Mesenchymal stem cell (in vitro differentiated cells and primary cell): ENCODE results near the gene ARHGAP21.
A peak's percentile ranks its signal among the peaks of the same experiment; 100 is the strongest.

Experiments used
- DNase-seq: peaks from one replicate; pipeline ENCODE4 v3.0.0-alpha.2; 2013
- H2AFZ ChIP-seq: one replicate; pipeline ENCODE4 v1.6.1; 2013; ENCODE audit warnings: low read depth, mild to moderate bottlenecking, control low read depth, inconsistent platforms, low read length, moderate library complexity
- H2AK5ac ChIP-seq: 2 replicates; pipeline ENCODE4 v1.6.1; 2013; ENCODE audit warnings: low read length, moderate library complexity, mild to moderate bottlenecking, inconsistent platforms; ENCODE audit not compliant: severe bottlenecking
- H2BK120ac ChIP-seq: one replicate; pipeline ENCODE4 v1.6.1; 2013; ENCODE audit warnings: low read depth, mild to moderate bottlenecking, inconsistent platforms, low read length, moderate library complexity
- H2BK12ac ChIP-seq, 2 experiments: one replicate each; pipeline ENCODE4 v1.6.1; 2013; ENCODE audit warnings: inconsistent platforms in 2 of 2, low read length in 2 of 2, mild to moderate bottlenecking in 2 of 2, moderate library complexity in 2 of 2, control low read depth in 1 of 2
- H2BK15ac ChIP-seq: one replicate; pipeline ENCODE4 v1.6.1; 2013; ENCODE audit warnings: mild to moderate bottlenecking, low read depth, inconsistent platforms; ENCODE audit not compliant: poor library complexity, severe bottlenecking
- H2BK5ac ChIP-seq: 2 replicates; pipeline ENCODE4 v1.6.1; 2013; ENCODE audit warnings: low read depth, mild to moderate bottlenecking, low read length, control low read depth, inconsistent platforms; ENCODE audit not compliant: poor library complexity, severe bottlenecking
- H3K14ac ChIP-seq, 2 experiments: one replicate each; pipeline ENCODE4 v1.6.1; 2013; ENCODE audit warnings: inconsistent platforms in 2 of 2, low read length in 2 of 2, control low read depth in 1 of 2, mild to moderate bottlenecking in 1 of 2, moderate library complexity in 1 of 2
- H3K18ac ChIP-seq, 2 experiments: one replicate each; pipeline ENCODE4 v1.6.1; 2013; ENCODE audit warnings: inconsistent platforms in 2 of 2, low read length in 2 of 2, control low read depth in 1 of 2, low read depth in 1 of 2, mild to moderate bottlenecking in 1 of 2
- H3K23ac ChIP-seq, 2 experiments: one replicate each; pipeline ENCODE4 v1.6.1; 2013; ENCODE audit warnings: inconsistent platforms in 2 of 2, low read length in 2 of 2, mild to moderate bottlenecking in 2 of 2, moderate library complexity in 2 of 2, control low read depth in 1 of 2
- H3K27ac ChIP-seq: 2 replicates; pipeline ENCODE4 v1.5.1; 2013; ENCODE audit warnings: mild to moderate bottlenecking, moderate library complexity, low read length, control low read depth, inconsistent platforms; ENCODE audit not compliant: poor library complexity, severe bottlenecking
- H3K27me3 ChIP-seq, 2 experiments: 2 replicates each; pipeline versions ENCODE4 v1.6.1 to v1.7.0; 2013; ENCODE audit warnings: low read length in 2 of 2, mild to moderate bottlenecking in 2 of 2, moderate library complexity in 2 of 2, control low read depth in 1 of 2, inconsistent platforms in 1 of 2; ENCODE audit not compliant: control insufficient read depth in 1 of 2, insufficient read depth in 1 of 2
- H3K36me3 ChIP-seq, 2 experiments: 2 replicates each; pipeline versions ENCODE4 v1.6.1 to v1.7.0; 2013; ENCODE audit warnings: low read length in 2 of 2, control low read depth in 1 of 2, inconsistent platforms in 1 of 2, low read depth in 1 of 2, mild to moderate bottlenecking in 1 of 2; ENCODE audit not compliant: insufficient read depth in 2 of 2, control insufficient read depth in 1 of 2
- H3K4ac ChIP-seq, 2 experiments: one replicate each; pipeline ENCODE4 v1.6.1; 2013; ENCODE audit warnings: inconsistent platforms in 2 of 2, low read length in 2 of 2, mild to moderate bottlenecking in 2 of 2, moderate library complexity in 2 of 2, control low read depth in 1 of 2, low read depth in 1 of 2
- H3K4me1 ChIP-seq: 2 replicates; pipeline ENCODE4 v1.6.1; 2013; ENCODE audit warnings: low read depth, low read length, control low read depth; ENCODE audit not compliant: control insufficient read depth, insufficient read depth
- H3K4me2 ChIP-seq: 2 replicates; pipeline ENCODE4 v1.6.1; 2013; ENCODE audit warnings: low read length, mild to moderate bottlenecking, inconsistent platforms; ENCODE audit not compliant: poor library complexity, severe bottlenecking
- H3K4me3 ChIP-seq, 2 experiments: 2 replicates each; pipeline versions ENCODE4 v1.5.1 to v1.7.0; 2013; ENCODE audit warnings: low read length in 2 of 2, mild to moderate bottlenecking in 2 of 2, control low read depth in 1 of 2, low read depth in 1 of 2; ENCODE audit not compliant: insufficient read depth in 1 of 2
- H3K79me1 ChIP-seq: replicated peaks from 2 replicates; pipeline ENCODE4 v1.6.1; 2013; ENCODE audit warnings: mild to moderate bottlenecking, control low read depth, low read length, inconsistent platforms; ENCODE audit not compliant: poor library complexity, severe bottlenecking
- H3K9ac ChIP-seq: 2 replicates; pipeline ENCODE4 v1.7.0; 2013; ENCODE audit warnings: mild to moderate bottlenecking, low read length, moderate library complexity
- H3K9me3 ChIP-seq: 2 replicates; pipeline ENCODE4 v1.7.0; 2013; ENCODE audit warnings: mild to moderate bottlenecking, low read length; ENCODE audit not compliant: control insufficient read depth
- H4K8ac ChIP-seq: one replicate; pipeline ENCODE4 v1.6.1; 2013; ENCODE audit warnings: inconsistent platforms, mild to moderate bottlenecking, low read length, moderate library complexity
- H4K91ac ChIP-seq: one replicate; pipeline ENCODE4 v1.6.1; 2013; ENCODE audit warnings: mild to moderate bottlenecking, low read length, inconsistent platforms
- WGBS: methylation state at CpG from one replicate; pipeline ENCODE4 v1.1.7; 2013; ENCODE audit warnings: mixed read lengths; 5-methylcytosine and 5-hydroxymethylcytosine counted together

Gene ARHGAP21

DNA sequence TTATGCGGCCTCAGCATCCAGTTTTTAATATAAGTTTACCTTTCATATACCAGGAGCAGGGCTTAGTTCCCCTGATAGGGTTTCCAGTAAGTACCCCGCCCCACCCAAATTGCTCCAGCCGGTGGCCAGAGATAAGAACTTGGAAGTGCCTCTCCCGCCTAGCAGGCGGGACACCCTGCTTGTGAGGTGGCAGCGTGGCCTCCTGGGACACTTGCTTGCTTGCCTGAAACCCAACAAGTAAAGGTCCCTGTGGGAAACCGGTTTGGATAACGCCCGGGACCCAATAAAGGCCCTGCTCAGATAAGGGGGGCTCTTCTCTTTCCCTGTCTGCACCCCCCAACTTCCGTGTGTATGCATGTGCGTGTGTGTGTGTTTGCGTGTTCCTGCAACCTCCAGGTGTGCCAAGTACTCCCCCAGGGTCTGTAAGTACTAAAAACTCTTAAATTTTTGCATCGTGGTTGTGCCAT lies 154.3 kb downstream of the ARHGAP21 start:
- Histone ChIP-seq H4K8ac (no peak overlapping the region), H3K79me1 (no peaks in the 10 kb centered on the region), H3K36me3 (no peaks in the 10 kb centered on the region), H2AFZ (no peak overlapping the region), H3K14ac (no peak overlapping the region), H2BK120ac (no peak overlapping the region), H3K4me2 (no peak overlapping the region), H3K4me1 (no peaks in the 10 kb centered on the region), H3K27ac (no peak overlapping the region), H3K9ac (no peak overlapping the region), H2BK15ac (no peak overlapping the region), H3K4ac (no peak overlapping the region), H3K4me3 (no peak overlapping the region), H4K91ac (no peak overlapping the region), H3K18ac (no peak overlapping the region), H3K27me3 (peaks cover 0 to 5% of the 10 kb centered on the region in 2 experiments), H2BK5ac (no peak overlapping the region), H3K23ac (no peak overlapping the region), H2AK5ac (no peak overlapping the region), H3K9me3 (no peaks in the 10 kb centered on the region), H2BK12ac (no peak overlapping the region)
- 89% methylated on average over 13 of the region's 13 CpGs for WGBS
- DNase-seq = no peak

DNA sequence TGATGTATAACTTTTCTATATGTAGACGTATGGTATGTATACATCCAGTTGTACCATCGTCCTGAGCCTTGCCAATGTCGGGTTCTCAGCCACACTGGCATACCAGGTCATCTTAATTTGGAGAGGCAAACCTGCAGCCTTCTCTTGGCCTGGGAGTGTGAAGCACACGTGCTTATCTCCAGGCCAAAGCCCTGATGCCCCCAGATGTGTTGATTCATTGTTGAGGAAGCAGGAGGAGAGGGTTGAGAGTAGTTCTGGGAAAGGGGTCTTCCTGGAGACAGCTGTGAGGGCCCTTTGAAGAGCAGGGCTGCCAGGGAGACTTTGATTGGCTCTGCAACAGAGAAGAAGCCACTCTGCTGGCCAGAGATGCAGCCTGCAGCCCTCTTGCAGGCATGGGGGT lies 155.6 kb downstream of the ARHGAP21 start:
- Histone ChIP-seq H3K14ac (no peak overlapping the region), H2AFZ (no peak overlapping the region), H2BK120ac (no peak overlapping the region), H3K4me2 (no peak overlapping the region), H3K4me3 (no peak overlapping the region), H2BK15ac (no peak overlapping the region), H3K27ac (no peak overlapping the region), H3K4me1 (no peaks in the 10 kb centered on the region), H3K23ac (no peak overlapping the region), H3K9ac (no peak overlapping the region), H2BK5ac (no peak overlapping the region), H4K91ac (no peak overlapping the region), H2AK5ac (no peak overlapping the region), H2BK12ac (no peak overlapping the region), H3K27me3 (peaks cover 0 to 5% of the 10 kb centered on the region in 2 experiments), H3K79me1 (no peaks in the 10 kb centered on the region), H3K9me3 (no peaks in the 10 kb centered on the region), H4K8ac (no peak overlapping the region), H3K4ac (no peak overlapping the region), H3K18ac (no peak overlapping the region), H3K36me3 (no peaks in the 10 kb centered on the region)
- DNase-seq = no peak
- 68% methylated on average over 4 of the region's 4 CpGs for WGBS

DNA sequence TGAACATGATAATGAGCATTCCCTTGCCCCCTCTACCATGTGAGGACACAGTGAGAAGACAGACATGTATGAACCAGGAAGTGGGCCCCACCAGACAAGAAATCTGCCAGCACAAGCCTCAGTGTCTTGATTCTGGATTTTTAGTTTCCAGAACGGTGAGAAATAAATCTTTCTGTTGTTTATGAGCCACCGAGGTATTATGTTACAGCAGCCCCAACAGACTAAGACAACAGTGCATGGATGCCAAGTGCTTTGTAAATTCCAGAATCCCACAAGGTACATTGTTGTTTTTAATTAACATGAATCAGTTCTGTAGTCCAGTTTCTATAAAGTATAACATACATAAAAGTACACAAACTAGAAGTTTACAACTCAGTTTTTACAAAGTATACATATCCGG lies 162.2 kb downstream of the ARHGAP21 start:
- Histone ChIP-seq H2AK5ac (no peak overlapping the region), H2BK5ac (no peak overlapping the region), H3K23ac (no peak overlapping the region), H3K79me1 (no peaks in the 10 kb centered on the region), H3K9ac (no peak overlapping the region), H3K14ac (no peak overlapping the region), H3K4me2 (no peak overlapping the region), H2BK120ac (no peak overlapping the region), H3K4me3 (no peak overlapping the region), H2BK15ac (no peak overlapping the region), H3K27me3 (peaks cover 0 to 3% of the 10 kb centered on the region in 2 experiments), H4K8ac (no peak overlapping the region), H3K36me3 (no peaks in the 10 kb centered on the region), H3K4me1 (no peaks in the 10 kb centered on the region), H2AFZ (no peak overlapping the region), H3K27ac (no peak overlapping the region), H4K91ac (no peak overlapping the region), H3K9me3 (peaks cover 5% of the 10 kb centered on the region), H3K18ac (no peak overlapping the region), H3K4ac (no peak overlapping the region), H2BK12ac (no peak overlapping the region)
- DNase-seq = no peak
- WGBS = 70% methylated on average over 2 of the region's 3 CpGs

DNA sequence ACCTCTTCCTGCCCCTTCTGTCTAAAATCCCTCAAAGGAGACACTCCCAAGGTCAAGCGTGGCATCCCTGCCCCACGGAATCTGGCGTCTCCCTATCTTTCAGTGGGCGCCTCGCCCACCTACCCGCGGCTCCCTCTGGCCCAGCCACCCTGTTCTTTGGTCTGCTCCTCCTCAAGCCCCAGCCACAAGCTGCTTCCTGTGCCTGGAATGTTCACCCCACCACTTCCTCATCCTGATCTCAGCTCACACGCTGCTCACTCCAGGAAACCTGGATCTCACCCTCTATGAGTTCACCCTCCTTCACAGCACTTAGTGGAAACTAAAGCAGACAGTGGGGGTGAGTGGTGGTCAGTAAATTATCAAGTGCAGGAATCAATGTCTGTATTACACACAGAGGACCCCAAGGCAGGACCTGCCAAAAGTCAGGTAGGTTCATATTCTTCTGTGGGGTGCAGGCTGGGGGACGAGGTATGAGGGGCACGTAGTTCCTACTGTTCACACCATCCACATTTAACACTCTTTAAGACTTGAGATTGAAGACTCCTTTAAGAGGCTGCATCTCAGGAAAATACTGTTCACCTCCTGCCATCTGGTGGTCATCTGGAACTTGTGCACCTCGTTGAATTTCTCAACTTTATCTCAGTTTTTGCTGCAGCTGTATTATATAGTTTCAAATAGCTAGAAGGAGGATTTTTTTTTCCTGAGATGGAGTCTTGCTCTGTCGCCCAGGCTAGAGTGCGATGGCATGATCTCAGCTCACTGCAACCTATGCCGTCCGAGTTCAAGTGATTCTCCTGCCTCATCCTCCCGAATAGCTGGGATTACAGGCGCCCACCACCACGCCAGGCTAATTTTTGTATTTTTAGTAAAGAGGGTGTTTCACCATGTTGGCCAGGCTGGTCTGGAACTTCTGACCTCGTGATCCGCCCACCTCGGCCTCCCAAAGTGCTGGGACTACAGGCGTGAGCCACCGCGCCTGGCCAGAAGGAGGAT lies 166.6 kb downstream of the ARHGAP21 start:
- WGBS = 81% methylated on average over 20 of the region's 24 CpGs
- no peak overlapping the region for H3K14ac ChIP-seq
- H4K8ac ChIP-seq = no peak overlapping the region
- no peak overlapping the region for H3K4me2 ChIP-seq
- no peak overlapping the region for H2BK12ac ChIP-seq
- H3K4ac ChIP-seq = no peak overlapping the region
- H2BK120ac ChIP-seq = no peak overlapping the region
- no peak overlapping the region for H2AFZ ChIP-seq
- H3K79me1 ChIP-seq = no peaks in the 10 kb centered on the region
- peak; percentile 64 for DNase-seq
- no peaks in the 10 kb centered on the region for H3K4me1 ChIP-seq
- peak overlapping the region; percentile 40 for H3K9ac ChIP-seq
- H3K4me3 ChIP-seq = no peak overlapping the region
- H3K36me3 ChIP-seq = no peaks in the 10 kb centered on the region
- no peak overlapping the region for H4K91ac ChIP-seq
- H3K27me3 ChIP-seq = peaks cover 0 to 22% of the 10 kb centered on the region in 2 experiments
- H2BK5ac ChIP-seq = no peak overlapping the region
- H2AK5ac ChIP-seq = no peak overlapping the region
- no peak overlapping the region for H2BK15ac ChIP-seq
- no peak overlapping the region for H3K18ac ChIP-seq
- H3K9me3 ChIP-seq = peaks cover 5% of the 10 kb centered on the region
- H3K23ac ChIP-seq = no peak overlapping the region
- no peak overlapping the region for H3K27ac ChIP-seq
